HG02938 (cell line): ENCODE data around the gene CUX1.
"Not testable (repeated sequence)": the region's sequence is repeated elsewhere in the genome, so short reads cannot be mapped to it uniquely, and the experiment has no call there.

Experiments used
- ATAC-seq: cut with Tn5 transposase; IDR thresholded peaks from one replicate; pipeline ENCODE4 v1.9.1; 2021; ENCODE audit warnings: mild to moderate bottlenecking, moderate library complexity; ENCODE audit not compliant: unreplicated experiment

Gene CUX1

GRCh38 chr7:102152672-102153598 lies 335.5 kb downstream of the CUX1 start:
- ATAC-seq, result no peak

DNA sequence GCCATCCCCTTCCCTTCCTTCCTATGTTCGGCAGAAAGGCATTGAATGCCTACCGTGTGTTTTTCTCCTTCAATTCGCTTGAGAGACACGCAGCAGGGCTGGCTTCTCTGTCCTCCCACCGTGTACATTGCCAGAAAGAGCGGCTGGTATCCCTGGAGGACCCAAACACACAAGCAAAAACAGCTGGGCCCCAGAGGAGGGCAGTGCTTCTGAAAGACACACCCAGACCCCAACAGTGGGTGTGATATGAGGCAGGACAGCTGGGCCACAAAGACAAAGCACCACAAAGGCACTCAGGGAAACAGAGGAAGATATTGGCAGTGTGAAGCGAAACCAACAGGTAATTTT lies 336.1 kb downstream of the CUX1 start:
- no peak for ATAC-seq

GRCh38 chr7:102154425-102154824 lies 337.0 kb downstream of the CUX1 start:
- ATAC-seq, result no peak

GRCh38 chr7:102155821-102156441 lies 338.5 kb downstream of the CUX1 start:
- no peak for ATAC-seq

- no peak for ATAC-seq
Measured at GRCh38 chr7:102156867-102157266, 339.4 kb downstream of the CUX1 start.

DNA sequence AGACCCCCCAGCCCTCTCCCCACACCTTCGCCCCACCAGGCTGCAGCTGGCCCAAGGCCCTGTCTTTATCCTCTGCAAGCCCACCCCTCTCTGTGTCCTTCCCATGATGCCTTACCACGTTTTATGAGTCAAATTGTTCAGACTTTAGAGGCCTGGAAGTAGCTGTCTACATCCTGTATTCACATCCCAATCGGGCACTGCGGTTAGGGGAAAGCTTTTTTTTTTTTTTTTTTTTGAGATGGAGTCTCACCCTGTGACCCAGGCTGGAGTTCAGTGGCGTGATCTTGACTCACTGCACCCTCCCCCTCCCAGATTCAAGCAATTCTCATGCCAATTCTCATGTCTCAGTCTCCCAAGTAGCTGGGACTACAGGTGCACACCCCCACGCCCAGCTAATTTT lies 347.7 kb downstream of the CUX1 start:
- no peak for ATAC-seq

GRCh38 chr7:102167254-102167653 lies 349.8 kb downstream of the CUX1 start:
- ATAC-seq, result no peak

DNA sequence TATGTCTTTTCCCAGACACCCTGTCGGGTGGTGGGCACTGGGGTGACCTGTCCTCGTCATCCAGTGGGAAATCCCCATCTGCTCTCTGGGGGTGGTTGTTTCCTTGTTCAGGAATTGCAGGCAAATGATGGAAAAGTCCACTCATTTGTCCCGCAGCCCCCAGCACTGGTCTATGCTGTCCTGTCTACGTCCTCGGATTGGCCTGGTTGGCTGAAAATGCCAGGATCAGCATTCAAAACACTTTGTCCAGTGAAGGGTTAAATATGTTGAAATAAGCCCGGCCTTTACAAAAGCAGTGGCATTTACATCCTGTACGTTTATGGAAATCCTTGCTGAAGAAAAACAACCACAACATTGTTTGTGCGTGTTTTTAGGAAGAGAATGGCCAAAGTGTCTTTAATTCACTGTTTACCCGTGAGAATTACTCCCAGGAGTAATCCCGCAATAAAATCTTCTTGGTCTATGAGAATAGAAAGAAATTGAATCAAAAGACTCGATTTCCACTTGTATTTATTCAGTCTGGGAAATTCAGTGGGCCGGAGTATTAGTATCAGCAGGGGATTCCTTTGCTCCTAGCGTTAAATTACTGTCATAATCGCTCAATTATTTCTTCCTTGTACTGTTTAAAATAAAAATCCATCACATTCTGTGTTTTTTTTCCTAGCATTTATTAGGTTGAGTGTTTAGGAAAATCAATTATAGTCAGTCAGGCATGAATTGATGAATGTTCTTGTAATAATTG lies 352.4 kb downstream of the CUX1 start:
- no peak for ATAC-seq

GRCh38 chr7:102170393-102170970 lies 353.1 kb downstream of the CUX1 start:
- no peak for ATAC-seq

GRCh38 chr7:102173669-102174068 lies 356.2 kb downstream of the CUX1 start:
- no peak for ATAC-seq

- ATAC-seq, result no peak
Measured at GRCh38 chr7:102175423-102176170, 358.2 kb downstream of the CUX1 start.

GRCh38 chr7:102178410-102178809 lies 361.0 kb downstream of the CUX1 start:
- no peak for ATAC-seq

- ATAC-seq, result no peak
Measured at GRCh38 chr7:102180727-102181126, 363.3 kb downstream of the CUX1 start.

DNA sequence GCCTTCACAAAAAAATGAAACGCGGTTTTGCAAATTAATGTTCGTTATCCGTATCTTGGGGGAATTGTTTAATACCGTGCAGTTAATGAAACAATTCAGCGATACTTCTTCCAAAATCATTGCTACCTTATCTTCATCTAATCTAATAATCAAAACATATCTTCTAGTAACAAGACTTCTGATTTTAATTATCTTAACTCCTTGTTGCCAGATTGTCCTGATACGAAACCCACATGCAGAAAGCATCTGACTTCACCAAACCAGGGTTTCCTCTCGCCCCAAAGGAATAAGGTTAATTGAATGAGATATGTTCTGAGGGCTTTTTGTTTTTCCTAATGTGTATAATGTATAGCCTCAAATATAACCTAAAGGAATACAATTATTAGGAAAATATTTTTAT lies 364.1 kb downstream of the CUX1 start:
- ATAC-seq, result no peak

DNA sequence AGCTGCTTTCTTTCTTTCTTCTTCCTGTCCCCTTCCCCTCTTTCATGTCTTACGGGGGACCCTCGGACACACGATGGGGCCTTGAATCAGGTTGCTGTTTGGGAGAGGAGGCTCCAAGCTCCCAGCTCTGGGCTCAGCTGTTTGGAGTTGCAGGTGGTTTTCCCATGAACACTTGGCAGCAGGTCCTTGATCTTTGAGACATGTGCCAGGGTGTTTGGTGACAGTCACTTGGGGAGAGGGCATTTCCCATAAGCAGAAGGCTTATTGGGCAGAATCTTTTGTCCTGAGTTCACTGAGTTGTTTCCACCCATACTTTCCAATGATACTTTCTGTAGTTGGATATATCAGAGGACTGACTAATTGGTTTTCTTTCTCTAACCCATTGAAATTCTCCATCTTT lies 364.6 kb downstream of the CUX1 start:
- no peak for ATAC-seq

DNA sequence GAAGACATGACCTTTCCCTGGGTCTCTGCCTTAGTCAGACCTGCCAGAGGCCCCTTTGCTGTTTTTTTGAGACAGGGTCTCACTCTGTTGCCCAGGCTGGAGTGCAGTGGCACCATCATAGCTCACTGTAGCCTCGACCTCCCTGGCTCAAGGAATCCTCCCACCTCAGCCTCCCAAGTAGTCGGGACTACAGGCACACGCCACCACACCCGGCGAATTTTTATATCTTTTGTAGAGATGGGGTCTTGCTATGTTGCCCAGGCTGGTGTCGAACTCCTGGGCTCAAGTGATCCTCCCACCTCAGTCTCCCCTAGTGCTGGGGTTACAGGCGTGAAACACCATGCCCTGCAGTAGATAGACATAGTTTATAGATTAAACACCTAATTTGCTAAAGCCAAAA lies 366.4 kb downstream of the CUX1 start:
- not testable (repeated sequence) for ATAC-seq

DNA sequence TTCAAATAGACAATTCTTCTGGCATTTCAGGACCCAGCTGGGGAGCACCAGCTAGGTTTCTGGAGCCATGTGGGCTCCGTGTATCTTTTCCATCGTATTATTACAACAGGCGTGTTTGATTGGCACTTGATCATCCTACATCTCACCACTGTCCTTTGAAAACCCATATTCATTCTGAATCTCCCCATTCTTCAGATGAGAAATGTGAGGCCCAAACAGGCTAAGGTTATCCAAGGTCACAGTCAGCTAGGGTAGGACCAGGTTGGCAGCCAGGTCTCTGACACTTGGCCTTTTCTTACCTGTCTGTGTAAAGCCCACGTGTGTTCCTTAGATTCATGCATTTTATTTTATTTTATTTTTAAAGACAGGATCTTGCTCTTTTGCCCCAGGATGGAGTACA lies 366.9 kb downstream of the CUX1 start:
- ATAC-seq, result no peak

DNA sequence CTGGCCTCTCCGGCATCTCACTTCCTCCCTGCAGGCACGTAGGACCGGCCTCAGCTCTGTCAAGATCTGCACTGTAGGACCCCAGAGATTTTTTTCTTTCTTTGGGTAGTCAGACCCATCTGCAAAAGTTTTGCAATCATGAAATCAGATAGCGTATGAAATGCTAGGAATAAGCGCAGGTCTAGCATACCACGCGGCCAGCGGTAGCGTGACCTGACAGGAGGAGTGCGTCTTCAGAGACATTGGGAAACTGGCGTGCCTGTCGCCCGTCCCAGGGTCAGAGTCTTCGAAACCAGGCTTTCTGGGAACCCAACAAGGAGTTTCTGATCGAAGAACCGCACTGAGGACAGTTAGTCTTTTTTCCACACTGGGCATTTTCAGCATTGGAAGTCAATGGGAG lies 368.4 kb downstream of the CUX1 start:
- no peak for ATAC-seq

- ATAC-seq, result no peak
Measured at GRCh38 chr7:102186306-102186705, 368.9 kb downstream of the CUX1 start.

DNA sequence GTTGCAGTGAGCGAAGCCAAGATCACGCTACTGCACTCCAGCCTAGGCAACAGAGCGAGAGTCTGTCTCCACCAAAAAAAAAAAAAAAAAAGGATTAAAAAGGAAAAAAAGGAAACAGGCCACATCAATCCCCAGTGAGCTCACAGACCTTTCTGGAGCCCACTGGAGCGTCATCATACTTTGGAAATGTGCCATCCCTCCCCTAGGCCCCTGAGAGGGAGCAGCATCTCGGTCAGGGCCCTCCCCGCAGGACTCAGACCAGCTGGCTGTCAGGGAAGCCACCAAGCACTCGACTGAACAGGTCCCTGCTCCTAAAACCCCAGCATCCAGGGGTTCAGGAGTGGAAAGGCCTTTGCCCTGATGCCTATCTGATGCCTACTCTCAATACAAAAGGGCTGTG lies 371.3 kb downstream of the CUX1 start:
- no peak for ATAC-seq

DNA sequence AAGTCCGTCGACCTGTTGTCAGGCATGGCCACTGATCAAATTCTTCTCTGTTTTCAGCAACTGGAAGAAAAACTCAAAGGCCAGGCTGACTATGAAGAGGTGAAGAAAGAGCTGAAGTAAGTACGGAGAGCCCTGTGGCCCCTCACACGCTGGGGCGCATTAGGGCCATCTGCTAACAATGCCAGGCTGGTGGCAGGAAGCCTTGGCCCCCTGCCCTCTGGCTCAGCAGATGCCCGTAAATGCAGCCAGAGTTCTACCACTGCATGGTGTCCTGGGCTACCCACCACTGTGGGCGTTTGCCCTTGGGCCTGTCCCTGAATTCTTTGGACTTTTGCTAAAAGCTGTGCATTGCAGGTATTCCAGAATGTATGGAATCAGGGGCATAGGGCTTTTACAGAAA lies 372.3 kb downstream of the CUX1 start:
- no peak for ATAC-seq
